CD4-positive, alpha-beta T cell treated with Interleukin-15 for 4 hours (primary cell): Measurements from ENCODE around the gene ATG14.
"Not testable (repeated sequence)": the region's sequence is repeated elsewhere in the genome, so short reads cannot be mapped to it uniquely, and the experiment has no call there.

ENCODE experiments used
- DNase-seq: peaks from one replicate; pipeline ENCODE4 v3.0.0-alpha.2; 2020; ENCODE audit warnings: low spot score

Gene ATG14

DNA sequence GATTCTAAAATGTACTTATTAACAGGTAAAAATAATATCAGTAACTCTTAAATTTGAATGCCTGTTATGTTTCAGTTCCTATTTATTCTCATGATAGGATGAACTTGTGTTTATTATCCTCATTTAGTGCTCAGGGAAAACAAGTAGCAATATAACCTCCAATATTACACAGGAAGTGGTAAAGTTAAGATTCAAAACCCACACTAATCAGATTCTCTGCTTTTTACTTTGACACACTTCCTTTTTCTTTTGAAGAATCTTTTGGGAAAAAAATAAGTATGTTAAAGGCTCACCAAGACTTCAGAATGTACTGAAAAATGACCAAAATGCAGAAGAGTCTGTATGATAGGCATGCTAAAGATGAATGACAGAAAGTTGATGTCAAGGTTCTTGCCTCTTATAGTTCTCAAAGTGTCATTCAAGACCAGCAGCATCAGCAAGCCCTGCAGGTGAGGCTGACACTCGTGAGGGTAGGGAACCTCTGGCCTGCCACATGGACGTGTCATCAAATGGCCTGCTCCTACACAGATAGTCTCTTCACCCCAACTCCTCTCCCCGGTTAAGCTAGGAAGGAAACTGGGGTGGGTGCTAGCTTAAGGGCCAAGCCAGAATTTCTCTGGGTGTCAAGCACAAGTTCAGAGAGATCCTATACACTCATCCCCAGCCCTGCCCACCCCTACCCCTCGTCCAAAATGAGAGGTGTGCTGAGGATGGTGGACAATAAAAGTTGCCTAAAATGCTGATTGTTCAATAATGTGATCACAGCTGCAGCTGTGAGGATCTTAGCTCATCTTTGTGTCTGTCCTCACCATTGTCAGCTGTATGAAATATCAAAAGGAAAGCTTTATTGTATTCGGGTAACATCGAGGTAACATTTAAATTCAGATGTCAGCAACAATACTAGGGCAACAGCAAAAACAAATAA, 22.5 kb upstream of the ATG14 start:
- DNase-seq = peak; percentile 6

- DNase-seq = no peak
Observed at GRCh38 chr14:55432628-55433027, 21.0 kb upstream of the ATG14 start.

- DNase-seq = peak; percentile 82
Observed at GRCh38 chr14:55430024-55430690, 18.5 kb upstream of the ATG14 start.

GRCh38 chr14:55427439-55427838, 15.8 kb upstream of the ATG14 start:
- DNase-seq = no peak

DNA sequence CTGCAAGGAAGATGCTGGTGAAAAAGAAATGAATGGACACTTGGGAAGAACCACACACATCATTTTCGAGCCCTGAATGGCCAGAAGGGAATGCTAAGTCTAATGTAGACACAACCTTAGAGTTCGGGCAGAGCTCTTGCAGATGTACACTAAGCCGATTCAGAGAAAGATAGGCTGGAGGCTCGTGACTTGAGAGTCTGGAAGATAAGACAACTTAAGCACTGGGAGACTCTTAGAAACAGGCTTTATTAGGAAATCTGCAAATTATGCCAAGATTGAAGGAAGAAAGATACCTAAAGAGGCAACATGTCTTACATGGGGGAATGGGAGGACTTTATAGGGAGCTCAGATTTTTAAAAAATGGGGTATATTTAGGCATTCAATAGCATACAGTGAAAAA, 15.3 kb upstream of the ATG14 start:
- no peak for DNase-seq

DNA sequence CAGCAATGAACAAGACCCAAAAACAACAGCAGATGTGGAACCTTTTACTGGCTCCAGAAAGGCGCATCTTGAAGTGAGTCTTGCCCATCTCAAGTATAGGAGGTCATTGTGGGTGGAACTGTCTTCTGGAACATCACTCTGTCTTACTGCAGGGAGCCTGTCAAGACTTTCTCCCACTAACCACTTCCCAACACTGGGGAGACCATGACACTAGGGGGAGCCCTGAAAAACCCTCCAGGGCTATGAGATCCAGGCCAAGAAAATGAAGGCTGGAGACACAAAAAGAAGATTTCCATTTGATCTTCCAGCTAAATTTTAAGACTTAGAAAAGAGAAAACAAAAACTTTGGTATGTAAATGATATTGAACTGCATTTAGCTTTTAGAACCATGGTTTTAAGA, 13.5 kb upstream of the ATG14 start:
- no peak for DNase-seq

DNA sequence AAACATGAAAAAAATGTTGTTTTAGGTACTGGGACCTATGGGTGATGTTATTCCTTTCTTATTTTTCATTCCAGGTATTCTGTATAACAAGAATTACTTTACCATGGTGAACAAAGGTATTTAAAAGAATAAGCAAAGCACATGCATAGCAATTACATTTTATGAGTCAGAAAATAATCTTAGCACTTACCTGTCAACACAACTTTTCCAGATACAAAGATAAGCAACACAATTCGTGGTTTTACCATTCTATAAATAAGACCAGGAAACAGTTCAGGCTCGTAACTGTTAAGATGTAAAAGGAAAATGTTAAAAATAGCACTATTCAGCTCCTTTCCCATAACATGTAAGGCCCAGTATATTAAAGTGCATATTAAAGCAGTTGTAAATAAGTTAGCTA, 12.3 kb upstream of the ATG14 start:
- no peak for DNase-seq

GRCh38 chr14:55422338-55422737, 10.7 kb upstream of the ATG14 start:
- not testable (repeated sequence) for DNase-seq

DNA sequence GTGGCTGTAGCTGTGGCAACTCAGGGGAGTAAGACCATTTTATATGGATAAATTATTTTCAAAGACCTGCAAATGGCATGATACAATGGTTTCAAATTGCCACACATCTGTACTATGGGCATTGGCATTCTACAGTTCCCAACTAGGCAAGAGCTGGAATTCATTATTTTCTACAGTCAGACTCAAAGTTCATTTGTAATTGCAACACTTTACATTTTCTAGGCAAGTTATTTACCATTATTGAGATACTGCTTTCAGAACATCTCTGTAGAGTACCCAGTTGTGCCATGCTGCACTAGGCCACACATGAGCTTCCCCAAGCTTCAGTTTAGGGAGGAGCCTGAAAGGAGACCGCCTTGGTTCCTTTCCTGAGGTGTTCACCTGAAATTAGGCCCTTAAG, 8.0 kb upstream of the ATG14 start:
- no peak for DNase-seq

GRCh38 chr14:55418411-55418810, 6.8 kb upstream of the ATG14 start:
- DNase-seq = no peak

GRCh38 chr14:55417955-55418354, 6.3 kb upstream of the ATG14 start:
- DNase-seq = no peak

DNA sequence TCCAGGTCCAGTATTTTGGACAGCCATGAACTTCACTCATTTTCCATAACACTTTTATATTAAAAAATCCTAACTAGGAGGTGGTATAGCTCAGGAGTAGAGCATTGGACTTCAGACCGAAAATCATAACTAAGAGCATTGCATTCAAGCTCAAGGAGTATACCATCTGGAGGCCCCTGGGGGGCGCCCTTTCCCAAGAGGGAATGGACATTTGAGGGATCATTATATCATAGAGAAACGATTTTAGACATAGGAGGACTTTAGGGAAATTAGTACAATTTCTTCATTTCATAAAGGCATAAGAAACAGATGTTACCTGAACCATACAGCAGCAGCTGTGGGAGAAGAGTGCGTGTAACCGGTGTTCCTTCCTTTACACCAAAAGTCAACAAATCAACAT, 5.2 kb upstream of the ATG14 start:
- DNase-seq = no peak

GRCh38 chr14:55414551-55414950, 2.9 kb upstream of the ATG14 start:
- no peak for DNase-seq

DNA sequence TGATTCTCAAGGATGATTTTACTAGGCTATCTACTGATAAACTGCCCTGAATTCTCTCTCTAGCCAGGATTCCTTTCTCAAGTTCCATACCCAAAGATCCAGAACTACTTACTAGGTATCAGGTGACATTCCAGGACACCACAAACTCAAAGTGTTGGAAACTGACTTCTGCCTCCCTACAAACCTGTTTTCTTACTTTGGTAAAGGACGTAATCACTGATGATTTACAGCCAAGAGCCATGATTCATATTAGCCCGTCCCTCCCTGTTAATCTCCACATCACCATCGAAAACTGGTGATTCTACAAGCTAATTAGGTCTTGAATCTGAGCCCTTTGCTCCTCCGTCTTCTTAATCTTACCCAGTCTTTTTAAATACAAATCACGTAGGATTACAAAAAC, 1.0 kb upstream of the ATG14 start:
- DNase-seq = no peak

- DNase-seq = no peak
Observed at GRCh38 chr14:55410876-55411275, 754 bp downstream of the ATG14 start.

DNA sequence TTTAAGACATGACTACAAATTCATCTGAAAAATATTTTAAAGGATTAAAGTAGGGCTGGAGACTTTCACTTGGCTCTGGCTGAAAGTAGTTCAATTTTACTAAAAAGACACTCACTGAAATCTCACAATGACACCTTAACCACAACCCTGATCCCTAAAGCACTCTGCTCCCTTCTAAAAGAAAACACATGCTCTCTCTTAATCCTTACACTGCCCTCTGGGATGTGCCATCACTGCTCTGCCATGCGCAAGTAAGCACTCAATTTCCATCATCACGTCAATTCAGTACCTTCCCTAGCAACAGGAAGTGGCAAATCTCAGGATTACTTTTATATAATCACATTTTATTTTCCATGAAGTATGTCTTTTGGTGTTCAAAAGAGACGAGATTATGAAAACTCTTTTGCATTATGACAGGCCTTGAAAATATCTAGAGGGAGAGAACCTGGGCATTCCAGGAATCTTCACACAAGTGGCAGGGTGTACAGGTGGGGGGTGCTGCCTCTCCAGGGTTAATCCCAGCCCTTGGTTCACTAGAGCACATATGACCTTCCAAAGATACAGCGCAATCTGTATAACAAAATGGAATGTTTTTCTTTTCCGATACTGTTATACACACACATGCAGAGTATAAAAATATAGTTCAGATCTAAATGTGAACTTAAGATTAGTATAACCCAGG, 7.3 kb downstream of the ATG14 start:
- no peak for DNase-seq

DNA sequence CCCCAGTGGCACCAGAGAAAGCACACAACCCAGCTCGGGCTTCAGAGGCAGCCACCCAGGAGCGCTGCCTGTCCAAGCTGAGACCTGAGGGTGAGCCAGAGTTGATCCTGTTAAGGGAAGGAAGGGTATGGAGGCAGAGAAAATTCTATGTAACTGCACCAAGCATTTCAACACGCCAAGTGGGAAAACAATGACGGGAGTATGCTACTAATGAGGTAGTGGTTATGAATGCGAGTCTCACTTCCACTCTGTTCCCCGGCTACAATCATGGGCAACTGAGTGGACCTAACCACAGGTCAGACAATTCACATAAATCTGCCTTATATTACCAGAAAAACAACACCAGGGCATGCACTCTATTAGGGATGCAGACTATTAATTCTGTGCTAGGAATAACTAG, 9.9 kb downstream of the ATG14 start:
- DNase-seq = no peak

- DNase-seq = no peak
Observed at GRCh38 chr14:55399852-55400251, 11.8 kb downstream of the ATG14 start.

GRCh38 chr14:55399183-55399582, 12.4 kb downstream of the ATG14 start:
- no peak for DNase-seq

DNA sequence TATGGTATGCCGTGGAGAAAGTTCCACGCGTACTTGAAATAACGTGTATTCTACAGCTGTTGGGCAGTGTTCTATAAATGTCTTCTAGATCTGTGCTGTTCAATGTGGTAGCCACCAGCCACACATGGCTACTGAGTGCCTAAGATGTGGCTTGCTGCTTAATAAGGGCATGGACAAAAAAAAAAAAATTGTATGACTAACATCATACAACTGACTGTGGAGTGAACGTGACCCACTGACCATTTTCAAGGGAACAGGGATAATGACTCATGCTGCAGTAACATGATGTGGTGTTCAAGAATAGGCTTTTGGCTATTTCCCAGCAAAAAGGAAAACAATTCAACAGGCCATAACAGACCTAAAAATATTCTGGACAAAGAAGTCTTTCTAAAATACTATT, 13.0 kb downstream of the ATG14 start:
- DNase-seq = no peak

- DNase-seq = no peak
Observed at GRCh38 chr14:55389330-55389729, 22.3 kb downstream of the ATG14 start.

DNA sequence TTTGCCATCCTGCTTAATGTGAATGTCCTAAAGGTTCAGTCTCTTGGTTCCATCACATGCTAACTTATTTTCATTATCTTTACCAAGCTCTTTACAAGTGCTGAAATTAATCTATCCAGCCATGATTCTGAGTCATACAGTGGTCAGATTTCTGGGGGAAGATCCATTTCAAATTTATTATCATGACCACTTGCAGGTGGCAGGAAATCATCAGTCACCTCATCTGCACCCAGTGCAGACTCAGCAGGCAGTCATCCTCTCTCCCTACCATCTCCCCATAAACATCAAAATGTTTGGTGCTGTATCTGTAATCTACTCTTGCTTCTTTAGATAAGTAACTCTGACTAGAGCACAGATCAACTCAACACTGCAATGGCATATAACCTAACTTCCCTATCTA, 23.5 kb downstream of the ATG14 start:
- DNase-seq = peak; percentile 19

DNA sequence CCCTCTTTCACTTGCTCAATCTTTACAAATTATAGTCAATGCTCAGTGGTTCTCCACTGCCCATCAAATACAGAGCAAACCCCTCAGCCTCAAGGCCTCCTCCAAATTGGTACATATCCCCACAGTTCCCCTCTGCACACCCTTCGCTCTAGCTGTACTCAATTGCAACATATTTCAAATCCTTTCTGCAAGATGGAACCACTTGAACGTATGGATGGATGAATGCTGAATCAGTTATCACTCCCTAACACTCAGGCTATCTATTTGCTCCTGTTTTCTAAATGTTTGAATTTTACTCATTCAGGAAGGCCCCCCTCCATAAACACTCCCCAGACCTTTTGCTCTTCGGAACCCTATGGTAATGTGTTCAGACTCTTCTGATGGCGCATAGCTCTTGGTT, 24.5 kb downstream of the ATG14 start:
- no peak for DNase-seq
